Neural crest cell (in vitro differentiated cells): ENCODE results near the gene TBATA. TPM values are rescaled to one million over a fixed set of nuclear protein-coding genes. Genes with fewer than 3 reads are reported as not detected.

ENCODE experiments used
- DNase-seq: peaks from one replicate; pipeline ENCODE4 v3.0.0; 2021; ENCODE audit warnings: low read depth, mixed read lengths, low spot score
- H3K27ac Mint-ChIP-seq: one replicate; pipeline ENCODE4 v1.8.0; 2021; ENCODE audit warnings: mild to moderate bottlenecking, mixed read lengths; ENCODE audit not compliant: unreplicated experiment
- H3K27me3 Mint-ChIP-seq: 2 replicates; pipeline ENCODE4 v1.8.0; 2021; ENCODE audit warnings: low read depth, mild to moderate bottlenecking, mixed read lengths
- H3K36me3 Mint-ChIP-seq: 2 replicates; pipeline ENCODE4 v1.8.0; 2021; ENCODE audit warnings: low read depth, mild to moderate bottlenecking, mixed read lengths
- H3K4me1 Mint-ChIP-seq: 2 replicates; pipeline ENCODE4 v1.8.0; 2021; ENCODE audit warnings: mixed read lengths
- H3K4me3 Mint-ChIP-seq: one replicate; pipeline ENCODE4 v1.8.0; 2021; ENCODE audit warnings: mild to moderate bottlenecking, mixed read lengths
- H3K9me3 Mint-ChIP-seq: 2 replicates; pipeline ENCODE4 v1.8.0; 2021; ENCODE audit warnings: mixed read lengths
- CTCF ChIP-seq: fragments of 200-600 bp; sonication (generic); conservative IDR thresholded peaks from 2 replicates; pipeline ENCODE4 v1.5.0; 2021; ENCODE audit warnings: antibody characterized with exemption, mild to moderate bottlenecking
- total RNA-seq: library from RNA; stranded (reverse); gene quantifications from 2 replicates; pipeline ENCODE4 v1.2.1, GENCODE V29; 2021

The TBATA gene
- total RNA-seq, 1 donor from 2014 or later: not detected

DNA sequence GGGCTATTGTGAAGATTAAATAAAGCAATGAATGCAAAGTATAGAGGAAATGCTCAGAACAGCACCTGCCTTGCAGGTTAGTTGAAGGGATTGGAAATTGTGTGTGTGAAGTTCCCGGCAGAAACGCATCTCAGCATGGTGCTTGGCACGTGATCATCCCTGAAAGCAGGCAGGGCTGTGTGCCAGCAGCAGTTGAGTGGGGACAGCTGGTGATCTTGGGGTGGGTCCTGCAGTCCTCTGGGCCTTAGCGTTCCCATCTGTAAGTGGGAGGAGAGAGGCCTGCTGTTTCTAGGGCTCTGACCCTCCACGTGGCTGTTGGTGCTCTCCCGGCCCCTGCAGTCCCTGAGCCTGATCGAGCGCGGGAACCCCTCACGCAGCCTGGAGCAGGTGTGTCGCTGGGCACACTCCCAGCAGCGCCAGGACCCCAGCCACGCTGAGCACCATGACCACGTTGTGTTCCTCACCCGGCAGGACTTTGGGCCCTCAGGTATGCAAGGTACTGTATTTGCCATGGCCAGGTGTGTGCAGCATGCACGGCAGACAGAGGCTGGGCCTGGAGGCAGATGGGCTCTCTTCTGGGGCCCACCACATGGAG, 55.3 kb downstream of the TBATA start:
- Mint-ChIP-seq H3K27me3 (no peaks in the 10 kb centered on the region), H3K4me3 (no peak overlapping the region), H3K9me3 (no peaks in the 10 kb centered on the region), H3K4me1 (no peaks in the 10 kb centered on the region), H3K36me3 (no peaks in the 10 kb centered on the region), H3K27ac (no peak overlapping the region)
- TF ChIP-seq CTCF: no peak
- DNase-seq: no peak

DNA sequence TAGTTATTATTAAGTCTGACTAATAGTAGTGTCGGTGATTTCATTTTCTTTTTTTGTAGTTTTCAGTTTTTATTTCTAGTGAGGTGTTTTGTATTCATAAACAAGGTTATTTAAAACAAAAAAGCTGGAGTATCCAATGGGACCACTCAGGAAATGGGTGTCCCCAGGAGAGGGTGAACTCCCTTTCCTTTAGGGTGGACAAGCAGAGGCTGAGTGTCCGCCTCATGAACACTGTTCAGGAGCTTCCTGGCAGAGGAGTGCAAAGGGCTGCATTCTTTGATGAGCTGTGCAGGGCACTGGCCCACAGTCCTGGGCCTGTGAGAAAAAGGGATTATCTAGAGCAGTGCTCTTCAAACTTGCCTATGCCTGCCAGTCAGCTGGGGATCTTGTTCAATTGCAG, 56.8 kb downstream of the TBATA start:
- no peaks in the 10 kb centered on the region for H3K36me3 Mint-ChIP-seq
- no peak overlapping the region for H3K4me3 Mint-ChIP-seq
- H3K27me3 Mint-ChIP-seq: no peaks in the 10 kb centered on the region
- DNase-seq: no peak
- no peak overlapping the region for H3K27ac Mint-ChIP-seq
- H3K9me3 Mint-ChIP-seq: no peaks in the 10 kb centered on the region
- TF ChIP-seq CTCF: no peak
- H3K4me1 Mint-ChIP-seq: no peaks in the 10 kb centered on the region

DNA sequence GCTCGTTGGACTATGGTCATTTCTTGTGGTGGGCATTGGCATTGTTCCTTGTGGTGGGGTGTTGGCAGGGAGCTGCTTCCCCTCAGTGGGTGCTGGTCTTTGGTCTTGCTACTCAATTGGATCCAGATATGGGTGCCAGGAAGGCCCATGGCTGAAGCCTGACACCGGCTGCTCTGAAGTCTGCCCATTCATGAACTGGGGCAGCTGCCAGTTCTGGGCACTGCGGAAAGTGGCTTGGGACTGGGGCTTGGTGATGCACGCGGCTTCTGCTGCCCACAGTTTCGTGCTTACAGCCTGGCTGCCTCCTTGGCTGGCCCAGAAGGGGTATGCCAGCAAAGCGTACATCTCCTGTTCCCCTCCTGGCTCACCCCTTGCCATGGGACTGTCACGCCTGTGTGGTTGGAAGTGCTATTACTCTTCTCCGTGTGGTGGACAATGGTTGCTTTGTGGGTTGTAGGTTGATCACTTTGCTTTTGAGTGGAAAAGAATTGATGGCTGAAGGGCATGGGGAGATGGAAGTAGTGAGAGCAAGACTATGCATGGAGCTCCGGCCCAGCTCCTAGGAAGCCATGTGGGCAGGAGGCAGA, 58.2 kb downstream of the TBATA start:
- Mint-ChIP-seq H3K36me3 (no peaks in the 10 kb centered on the region), H3K9me3 (no peaks in the 10 kb centered on the region), H3K4me1 (no peaks in the 10 kb centered on the region), H3K27ac (no peak overlapping the region), H3K27me3 (no peaks in the 10 kb centered on the region), H3K4me3 (no peak overlapping the region)
- DNase-seq: no peak
- no peak for TF ChIP-seq CTCF

- Mint-ChIP-seq H3K27me3 (no peaks in the 10 kb centered on the region), H3K4me3 (no peak overlapping the region), H3K9me3 (no peaks in the 10 kb centered on the region), H3K27ac (no peak overlapping the region), H3K4me1 (no peaks in the 10 kb centered on the region), H3K36me3 (no peaks in the 10 kb centered on the region)
- TF ChIP-seq CTCF: no peak
- no peak for DNase-seq
These were observed 61.4 kb downstream of the TBATA start for GRCh38 chr10:70723771-70724170.

DNA sequence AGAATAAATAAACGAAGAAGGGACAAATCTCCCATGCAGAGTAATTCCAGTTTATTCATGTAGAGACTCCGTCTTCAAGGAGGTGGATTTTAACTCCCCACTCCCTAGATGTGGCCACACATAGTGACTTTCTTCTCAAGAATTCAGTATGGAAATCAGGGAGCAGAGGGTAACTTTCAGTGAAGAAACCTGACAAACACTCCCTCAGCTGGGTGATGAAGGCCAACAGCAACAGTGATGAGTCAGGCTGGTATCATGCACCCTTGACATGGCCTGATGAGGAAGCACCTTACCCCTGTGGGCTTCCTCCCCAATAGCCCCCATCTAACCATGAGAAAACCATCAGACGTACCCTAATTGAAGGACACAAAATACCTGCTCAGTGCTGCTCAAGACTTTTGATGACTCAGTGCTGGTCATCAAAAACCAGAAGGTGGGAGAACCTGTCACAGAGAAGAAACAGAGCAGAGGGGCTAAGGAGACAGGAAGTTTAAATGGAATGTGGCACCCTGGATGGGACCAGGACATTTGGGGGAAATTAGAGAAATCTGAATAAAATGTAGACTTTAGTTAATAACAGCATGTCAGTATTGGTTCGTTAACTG, 62.3 kb downstream of the TBATA start:
- Mint-ChIP-seq H3K27me3 (no peaks in the 10 kb centered on the region), H3K4me3 (no peak overlapping the region), H3K4me1 (no peaks in the 10 kb centered on the region), H3K36me3 (no peaks in the 10 kb centered on the region), H3K9me3 (no peaks in the 10 kb centered on the region), H3K27ac (no peak overlapping the region)
- DNase-seq: no peak
- no peak for TF ChIP-seq CTCF

Other genes with a start within 250 kb of the TBATA start
- gene PRF1, start 182.6 kb downstream of the TBATA start, total RNA-seq: not detected in 2 replicates
- 0.19 and 0.30 TPM in 2 replicates for gene ADAMTS14, start 112.9 kb downstream of the TBATA start, total RNA-seq
- 48.0 and 58.2 TPM in 2 replicates for gene SGPL1, start 30.6 kb upstream of the TBATA start, total RNA-seq
- gene PCBD1, start 103.2 kb upstream of the TBATA start, total RNA-seq: 38.2 and 38.3 TPM in 2 replicates